H54 (cell line): ENCODE data around the gene SPTBN2.

Source experiments
- DNase-seq: peaks from one replicate; pipeline ENCODE4 v3.0.0; 2011; ENCODE audit warnings: low spot score, mixed read lengths; ENCODE audit not compliant: insufficient read length
- FAIRE-seq: peaks from 3 replicates; lab custom pipeline; 2011; peaks lifted over from hg19 to GRCh38; lab: Jason Lieb, UNC
- POLR2A ChIP-seq: IDR thresholded peaks from 2 replicates; pipeline ENCODE4 v1.6.1; 2011; ENCODE audit warnings: low read depth, mild to moderate bottlenecking, low read length

Gene SPTBN2

DNA sequence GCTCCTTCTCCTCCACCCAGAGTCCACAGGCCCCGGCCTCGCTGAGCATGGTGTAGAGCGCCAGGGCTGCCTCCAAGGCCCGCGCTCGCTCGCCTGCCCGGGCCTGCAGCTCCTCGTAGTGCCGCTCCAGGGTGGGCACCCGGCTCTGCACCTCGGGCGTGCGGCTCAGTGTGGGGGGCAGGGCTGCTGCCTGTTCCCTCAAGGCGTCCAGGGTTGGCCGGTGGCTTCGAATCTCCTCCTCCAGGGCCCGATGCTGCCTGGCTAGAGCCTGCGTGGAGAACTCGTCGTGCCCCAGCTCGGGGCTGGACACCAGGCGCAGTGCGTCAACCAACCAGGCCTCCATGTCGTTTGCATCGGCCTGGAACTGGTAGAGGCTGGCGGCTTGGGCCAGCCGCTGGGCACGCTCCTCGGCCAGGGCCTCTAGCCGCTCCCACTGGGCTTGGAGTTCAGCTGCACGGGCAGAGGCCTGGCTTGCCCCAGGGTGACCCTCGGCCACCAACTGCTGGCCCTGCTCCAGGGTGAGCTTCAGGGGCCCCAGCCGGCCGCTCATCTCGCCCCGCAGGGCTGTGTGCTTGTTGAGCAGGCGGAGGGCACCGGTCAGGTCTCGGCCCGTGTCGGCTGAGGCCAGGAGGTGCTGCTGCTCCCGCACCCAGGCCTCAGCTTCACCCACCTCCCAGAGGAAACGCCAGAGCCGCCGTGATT is 24.2 kb downstream of the SPTBN2 start:
- no peak for DNase-seq
- no peak for TF ChIP-seq POLR2A
- no peak for FAIRE-seq

GRCh38 chr11:66701432-66702240 is 27.4 kb downstream of the SPTBN2 start:
- no peak for DNase-seq
- no peak for FAIRE-seq

GRCh38 chr11:66700742-66701141 is 28.3 kb downstream of the SPTBN2 start:
- DNase-seq (no peak), FAIRE-seq (no peak)
- TF ChIP-seq POLR2A, result no peak

More at GRCh38 chr11:66701432-66702240, 27.4 kb downstream of the SPTBN2 start:
- TF ChIP-seq POLR2A, result no peak

DNA sequence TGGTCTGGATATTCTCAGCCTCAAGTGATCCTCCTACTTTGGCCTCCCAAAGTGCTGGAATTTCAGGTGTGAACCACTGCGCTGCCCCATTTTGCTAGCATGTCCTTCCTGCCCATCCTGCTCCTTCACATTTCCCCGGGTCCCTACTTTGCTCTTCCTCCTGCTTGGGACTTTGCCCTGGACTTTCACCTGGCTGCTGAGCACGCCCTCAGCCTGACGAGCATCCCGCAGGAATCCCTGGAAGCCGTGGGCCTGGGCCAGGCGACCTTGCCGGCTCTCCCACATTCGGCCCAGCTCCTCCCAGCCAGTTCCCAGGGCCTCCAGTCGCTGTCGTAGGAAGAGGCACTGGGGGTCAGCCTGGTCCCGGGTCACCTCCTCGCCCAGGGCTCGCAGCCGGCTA is 28.7 kb downstream of the SPTBN2 start:
- DNase-seq (no peak), FAIRE-seq (no peak)
- no peak for TF ChIP-seq POLR2A

GRCh38 chr11:66698491-66698890 is 30.5 kb downstream of the SPTBN2 start:
- FAIRE-seq, result no peak
- TF ChIP-seq POLR2A, result no peak
- no peak for DNase-seq

GRCh38 chr11:66697988-66698387 is 31.0 kb downstream of the SPTBN2 start:
- no peak for DNase-seq
- no peak for TF ChIP-seq POLR2A
- no peak for FAIRE-seq

DNA sequence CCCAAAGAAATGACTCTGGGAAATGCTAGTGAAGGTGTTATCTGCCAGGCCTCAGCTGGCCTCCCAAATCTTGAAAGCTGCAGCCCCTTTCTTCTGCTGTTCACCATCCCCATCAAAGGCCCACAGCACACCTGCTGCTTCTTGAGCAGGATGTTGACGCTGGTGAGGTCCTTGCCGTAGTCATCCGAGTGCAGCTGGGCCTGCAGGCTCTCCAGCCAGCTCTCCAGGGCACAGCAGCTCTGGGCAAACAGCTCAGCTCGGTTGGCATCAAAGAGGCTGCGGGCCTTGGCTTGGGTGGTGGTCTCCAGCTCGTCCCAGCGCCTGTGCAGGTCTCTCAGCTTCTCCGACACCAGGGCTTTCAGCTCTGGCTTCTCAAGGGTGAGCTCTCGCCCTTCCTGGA is 32.9 kb downstream of the SPTBN2 start:
- TF ChIP-seq POLR2A, result no peak
- DNase-seq (no peak), FAIRE-seq (no peak)

DNA sequence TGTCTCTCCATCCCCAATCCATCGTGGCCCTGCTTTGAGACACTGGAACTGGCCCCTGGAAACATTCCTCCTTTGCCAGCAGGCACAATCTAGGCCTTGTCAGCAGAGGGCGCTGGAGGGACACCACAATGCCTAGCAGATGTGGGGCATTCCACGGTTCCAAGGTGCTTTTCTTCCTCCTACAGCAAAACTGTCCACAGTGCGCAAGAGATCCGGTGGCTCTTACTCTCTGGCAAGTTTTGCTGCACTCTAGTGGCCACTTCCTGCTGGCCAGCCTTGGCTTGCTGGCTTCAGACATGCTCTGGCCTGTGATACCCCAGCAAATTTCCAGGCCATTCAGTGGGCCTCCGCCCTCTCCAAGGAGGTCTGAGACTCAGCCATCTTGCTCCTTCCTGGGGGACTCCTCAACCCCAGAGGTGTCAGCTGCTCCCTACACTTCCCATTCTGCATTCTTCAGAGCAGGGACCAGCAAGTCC is 34.2 kb downstream of the SPTBN2 start:
- TF ChIP-seq POLR2A, result no peak
- peak; percentile 97 for DNase-seq
- FAIRE-seq, result peak; percentile 66

DNA sequence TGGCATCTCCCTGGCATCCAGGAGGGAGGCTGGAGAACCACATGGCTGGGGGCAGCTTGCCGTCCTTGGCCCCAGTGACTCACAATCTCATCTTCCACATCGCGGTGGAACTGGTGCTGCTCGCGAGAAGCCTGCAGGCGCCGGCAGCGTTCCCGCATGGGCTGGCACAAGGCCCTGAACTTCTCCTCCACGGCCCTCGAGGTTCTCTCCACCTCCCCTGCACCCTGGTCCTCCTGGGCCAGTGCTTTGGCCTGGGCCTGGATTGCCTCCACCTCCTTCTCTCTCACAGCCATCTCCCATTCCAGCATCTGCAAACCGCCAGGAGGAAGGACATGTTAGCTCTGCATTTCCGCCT is 35.0 kb downstream of the SPTBN2 start:
- FAIRE-seq, result no peak
- no peak for TF ChIP-seq POLR2A

DNA sequence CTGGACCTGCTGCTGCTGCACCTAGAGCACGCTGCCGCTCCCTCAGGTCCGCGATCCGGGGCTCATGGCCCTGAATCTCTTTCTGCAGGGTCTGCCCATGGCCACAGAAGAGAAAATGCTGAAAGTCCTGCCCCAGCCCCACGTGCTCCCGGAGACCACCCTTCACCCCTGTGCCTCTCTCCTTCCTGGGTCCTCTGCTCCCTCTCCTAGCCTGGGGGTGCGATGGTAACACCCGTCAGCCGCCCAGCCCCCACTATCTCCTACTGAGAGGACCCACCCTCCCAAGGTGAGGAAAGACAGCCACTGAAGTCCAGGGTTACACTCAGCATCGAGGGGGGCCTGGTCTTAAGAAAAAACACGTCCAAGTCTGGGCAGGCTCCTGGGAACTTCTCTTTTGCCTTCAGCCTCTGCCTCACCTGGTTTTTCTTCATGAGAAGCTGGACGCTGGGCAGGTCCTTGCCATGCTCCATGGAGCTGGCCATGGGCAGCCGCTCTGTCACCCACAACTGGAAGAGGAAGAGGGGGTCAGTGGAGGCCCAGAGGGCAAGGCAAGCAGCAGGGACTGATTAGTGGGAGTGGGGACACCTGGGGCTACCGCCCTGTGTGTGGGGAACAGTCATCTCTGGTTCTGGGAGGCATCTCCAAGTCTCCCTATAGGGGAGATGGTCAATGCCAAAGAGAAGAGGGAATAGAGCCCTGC is 35.5 kb downstream of the SPTBN2 start:
- FAIRE-seq, result no peak
- TF ChIP-seq POLR2A, result no peak

More for the DNA sequence above, 35.0 kb downstream of the SPTBN2 start:
- DNase-seq, result no peak

GRCh38 chr11:66692871-66693331 is 36.1 kb downstream of the SPTBN2 start:
- DNase-seq (no peak), FAIRE-seq (no peak)
- TF ChIP-seq POLR2A, result no peak

More for the DNA sequence above, 35.5 kb downstream of the SPTBN2 start:
- no peak for DNase-seq

DNA sequence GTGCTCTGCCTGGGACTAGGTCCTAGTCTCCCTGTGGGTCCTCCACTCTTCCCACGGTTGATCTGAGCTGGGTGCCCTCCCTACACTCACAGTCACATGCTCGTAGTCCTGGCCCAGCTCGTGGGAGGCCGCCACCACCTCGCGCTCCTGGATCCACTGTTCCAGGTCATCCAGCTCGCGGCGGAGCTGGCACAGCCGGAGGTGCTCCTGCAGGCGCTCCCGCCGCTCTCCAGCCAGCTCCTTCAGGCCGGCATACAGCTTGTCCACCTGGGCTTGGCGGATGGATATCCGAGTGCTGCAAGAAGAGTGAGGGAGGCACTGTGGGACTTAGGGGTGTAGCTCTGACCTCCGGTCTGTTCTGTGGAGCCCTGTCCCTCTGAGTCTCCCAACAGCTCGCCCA is 36.6 kb downstream of the SPTBN2 start:
- no peak for TF ChIP-seq POLR2A
- DNase-seq (no peak), FAIRE-seq (no peak)

GRCh38 chr11:66691311-66691980 is 37.6 kb downstream of the SPTBN2 start:
- no peak for TF ChIP-seq POLR2A
- no peak for FAIRE-seq
- DNase-seq, result no peak
